Lower lobe of right lung (tissue), 2 donors: ENCODE measurements around the gene SSTR4. TPM values are rescaled to one million over a fixed set of nuclear protein-coding genes. Genes with fewer than 3 reads are reported as not detected.

Experiments
- ATAC-seq, 2 donors: fragments of 200-7000 bp; cut with Tn5 transposase; one replicate each; pipeline ENCODE4 v1.9.1; 2020 to 2022; ENCODE audit warnings: mild to moderate bottlenecking in 2 of 2, moderate library complexity in 2 of 2
- DNase-seq: peaks from one replicate; pipeline ENCODE4 v3.0.0-alpha.2; 2020
- H3K27ac ChIP-seq: fragments of 200-600 bp; one replicate; pipeline ENCODE4 v1.8.0; 2022
- H3K27me3 ChIP-seq: fragments of 200-600 bp; one replicate; pipeline ENCODE4 v1.8.0; 2022; ENCODE audit warnings: low read depth
- H3K36me3 ChIP-seq: fragments of 200-600 bp; one replicate; pipeline ENCODE4 v1.8.0; 2022; ENCODE audit warnings: mild to moderate bottlenecking
- H3K4me1 ChIP-seq: fragments of 200-600 bp; one replicate; pipeline ENCODE4 v1.8.0; 2022
- H3K4me3 ChIP-seq: fragments of 200-600 bp; one replicate; pipeline ENCODE4 v1.8.0; 2022; ENCODE audit warnings: mild to moderate bottlenecking
- H3K9me3 ChIP-seq: fragments of 200-600 bp; one replicate; pipeline ENCODE4 v1.8.0; 2022
- CTCF ChIP-seq: fragments of 200-600 bp; IDR thresholded peaks from one replicate; pipeline ENCODE4 v1.8.0; 2022; ENCODE audit warnings: antibody characterized with exemption, mild to moderate bottlenecking
- intact Hi-C: fragments of 100-400 bp; cut with DNase I; formaldehyde crosslinking; loops from one replicate; pipeline ENCODE4 v1.11.0; 2022
- total RNA-seq: library from RNA; stranded (reverse); fragmentation: NEBNext Ultra II Directional; extraction: Animal tissue kit (Norgen Biotek cat#: 25700); gene quantifications from one replicate; pipeline ENCODE4 v1.2.1, GENCODE V29; 2021
- donor health status: DM: no; HTN: yes; CAD: no; lungs with severe emphysema.

The SSTR4 gene
- total RNA-seq, 1 donor from 2014 or later = 0.35 TPM

DNA sequence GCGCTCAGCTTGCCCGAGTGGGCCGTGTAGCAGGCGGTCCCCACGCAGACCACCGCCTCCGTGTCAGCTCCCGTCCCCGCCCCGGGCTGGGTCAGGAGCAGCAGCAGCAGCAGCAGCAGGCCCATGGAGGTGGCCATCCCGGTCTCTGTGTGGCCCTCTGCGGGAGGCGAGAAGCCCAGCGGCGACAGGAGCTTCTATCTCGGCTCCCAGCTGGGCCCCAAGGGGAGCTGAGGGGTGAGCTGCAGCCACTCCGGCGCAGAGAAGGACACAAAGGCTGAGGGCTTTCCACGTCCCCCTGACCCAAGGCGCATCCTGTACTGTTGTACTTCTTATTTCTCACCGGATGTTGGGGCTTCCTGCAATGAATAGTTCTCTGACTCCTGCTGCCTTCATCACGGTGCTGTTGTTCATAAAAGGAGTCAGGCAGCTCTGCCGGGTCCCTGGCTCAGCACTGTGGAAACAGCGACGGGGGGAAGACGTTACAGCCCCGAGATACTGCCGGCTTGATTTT is 51.0 kb downstream of the SSTR4 start, which contains the start of gene CD93:
CD93 (minus strand) TSS at position 269 of the 511 bp plus-strand sequence; CDS start at position 137, 132 bp downstream.
- Histone ChIP-seq H3K9me3 (no peaks in the 10 kb centered on the region), H3K36me3 (no peaks in the 10 kb centered on the region), H3K4me3 (peak within 1 kb of the TSS; percentile 56), H3K27me3 (no peaks in the 10 kb centered on the region), H3K27ac (peak within 1 kb of the TSS; percentile 93), H3K4me1 (peaks cover 52% of the 10 kb centered on the region)
- intact Hi-C loops = no loop called here
- peak; percentile 55 for DNase-seq
- ATAC-seq = peak; percentile 8 to 17
- no peak for TF ChIP-seq CTCF

DNA sequence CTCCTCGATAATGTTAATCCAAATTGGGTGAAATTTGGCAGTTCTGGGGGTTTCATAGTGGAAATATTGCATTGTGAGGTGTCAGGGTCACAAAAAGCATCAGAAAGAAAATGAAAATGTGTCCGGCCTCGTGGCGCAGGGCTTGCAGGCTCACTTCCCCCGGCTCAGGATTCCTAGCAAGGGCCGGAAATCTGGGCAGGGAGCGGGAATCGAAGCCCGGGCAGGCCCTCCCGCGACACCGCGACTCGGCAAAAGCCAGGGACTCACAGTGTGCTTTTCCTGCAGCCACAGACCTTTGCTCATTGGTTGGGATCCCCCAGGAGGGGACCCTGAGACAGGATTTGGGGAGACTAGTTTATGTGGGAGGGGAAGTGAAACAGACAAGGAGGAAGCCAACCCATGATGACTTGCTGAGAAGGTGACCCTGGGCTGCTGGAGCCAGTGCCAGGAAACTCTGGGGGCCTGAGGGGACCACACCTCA is 51.9 kb downstream of the SSTR4 start:
- no peak for TF ChIP-seq CTCF
- no peaks in the 10 kb centered on the region for H3K9me3 ChIP-seq
- intact Hi-C loops = no loop called here
- no peak overlapping the region for H3K4me3 ChIP-seq
- H3K4me1 ChIP-seq = peaks cover 52% of the 10 kb centered on the region
- ATAC-seq = peak; percentile 17 to 30
- peak; percentile 65 for DNase-seq
- no peaks in the 10 kb centered on the region for H3K36me3 ChIP-seq
- H3K27ac ChIP-seq = peak overlapping the region; percentile 93
- H3K27me3 ChIP-seq = no peaks in the 10 kb centered on the region

DNA sequence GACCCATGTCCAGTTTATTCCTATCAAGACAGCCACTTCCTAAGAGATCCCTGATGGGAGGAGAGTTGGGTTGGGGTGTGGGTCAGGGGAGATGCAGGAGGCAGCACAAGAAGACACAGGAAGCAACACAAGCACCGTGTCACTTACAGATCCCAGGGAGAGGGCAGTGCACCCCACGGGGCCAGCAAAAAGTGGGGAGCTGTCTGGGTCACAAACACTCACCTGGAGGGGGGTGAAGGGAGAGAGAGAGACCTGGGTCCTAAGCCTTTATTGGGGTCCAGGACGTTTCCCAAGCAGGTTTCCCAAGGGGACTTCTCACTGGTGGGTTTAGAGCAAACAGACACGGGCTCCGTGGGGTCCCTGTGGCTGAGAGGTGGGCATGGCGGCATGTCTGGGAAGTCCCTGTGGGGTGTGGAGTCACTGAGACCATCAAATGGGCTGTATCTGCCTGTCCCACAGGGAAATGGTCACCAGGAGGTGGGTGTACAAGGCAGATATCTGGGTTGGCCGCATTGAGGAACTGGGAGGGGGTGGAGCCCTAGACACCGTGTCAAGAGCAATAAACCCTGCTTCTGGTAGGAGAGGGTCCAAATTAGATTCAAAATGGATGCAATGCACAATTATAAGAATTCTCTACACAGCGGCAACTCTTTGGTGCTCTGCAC is 52.6 kb downstream of the SSTR4 start:
- Histone ChIP-seq H3K27ac (peak overlapping the region; percentile 93), H3K36me3 (no peaks in the 10 kb centered on the region)
- ATAC-seq = peak in 1 of 2 donors; percentile 40

More for the DNA sequence above, 52.6 kb downstream of the SSTR4 start:
- no peaks in the 10 kb centered on the region for H3K9me3 ChIP-seq
- peaks cover 44% of the 10 kb centered on the region for H3K4me1 ChIP-seq
- intact Hi-C loops = no loop called here
- no peak for TF ChIP-seq CTCF
- H3K27me3 ChIP-seq = no peaks in the 10 kb centered on the region
- no peak overlapping the region for H3K4me3 ChIP-seq
- DNase-seq = peak; percentile 61

Other genes with a start within 250 kb of the SSTR4 start
- gene THBD, start 14.4 kb downstream of the SSTR4 start, total RNA-seq = 77.6 TPM
- 99.7 TPM for gene CD93, start 51.0 kb downstream of the SSTR4 start, total RNA-seq